OCI-LY1 (cell line): ENCODE measurements around the gene PTPN2.

Experiments used
- EZH2 ChIP-seq: fragments of 200-600 bp; sonication (generic), shearing (Covaris generic); IDR thresholded peaks from 2 replicates; pipeline ENCODE4 v1.8.0; 2017; ENCODE audit warnings: borderline replicate concordance, mixed run types, mild to moderate bottlenecking, antibody characterized with exemption, low read length, moderate library complexity, mixed read lengths
- TF ChIP-seq, protein P1 (sequence below): fragments of 200-600 bp; sonication (generic), shearing (Covaris generic); IDR thresholded peaks from 2 replicates; pipeline ENCODE4 v1.5.1; 2017; ENCODE audit warnings: mild to moderate bottlenecking, antibody characterized with exemption, low read length, moderate library complexity, mixed read lengths

DNA sequence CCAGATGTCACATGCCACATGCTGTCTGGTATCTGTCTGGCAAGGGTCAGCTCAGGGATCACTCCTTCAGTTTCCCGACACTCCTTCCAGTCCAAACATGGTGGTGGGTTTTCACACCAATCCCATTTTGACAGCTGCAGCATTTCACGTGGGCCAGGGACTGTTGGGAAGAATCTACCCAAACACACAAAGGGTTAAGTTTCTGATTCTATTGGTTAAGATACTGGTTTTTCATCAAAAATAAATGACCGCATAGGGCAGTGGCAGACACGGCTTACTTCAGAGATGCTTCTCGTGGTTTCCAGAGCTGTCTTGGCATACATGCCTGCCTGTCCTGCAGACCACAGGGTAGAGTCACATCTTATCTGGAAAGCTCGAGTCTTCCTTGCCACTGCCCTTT is 101.5 kb downstream of the PTPN2 start:
- TF ChIP-seq, protein P1, sequence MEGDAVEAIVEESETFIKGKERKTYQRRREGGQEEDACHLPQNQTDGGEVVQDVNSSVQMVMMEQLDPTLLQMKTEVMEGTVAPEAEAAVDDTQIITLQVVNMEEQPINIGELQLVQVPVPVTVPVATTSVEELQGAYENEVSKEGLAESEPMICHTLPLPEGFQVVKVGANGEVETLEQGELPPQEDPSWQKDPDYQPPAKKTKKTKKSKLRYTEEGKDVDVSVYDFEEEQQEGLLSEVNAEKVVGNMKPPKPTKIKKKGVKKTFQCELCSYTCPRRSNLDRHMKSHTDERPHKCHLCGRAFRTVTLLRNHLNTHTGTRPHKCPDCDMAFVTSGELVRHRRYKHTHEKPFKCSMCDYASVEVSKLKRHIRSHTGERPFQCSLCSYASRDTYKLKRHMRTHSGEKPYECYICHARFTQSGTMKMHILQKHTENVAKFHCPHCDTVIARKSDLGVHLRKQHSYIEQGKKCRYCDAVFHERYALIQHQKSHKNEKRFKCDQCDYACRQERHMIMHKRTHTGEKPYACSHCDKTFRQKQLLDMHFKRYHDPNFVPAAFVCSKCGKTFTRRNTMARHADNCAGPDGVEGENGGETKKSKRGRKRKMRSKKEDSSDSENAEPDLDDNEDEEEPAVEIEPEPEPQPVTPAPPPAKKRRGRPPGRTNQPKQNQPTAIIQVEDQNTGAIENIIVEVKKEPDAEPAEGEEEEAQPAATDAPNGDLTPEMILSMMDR: no peak
- no peak for TF ChIP-seq EZH2
